Pulmonary artery endothelial cell (primary cell): ENCODE data around the gene SBNO1. TPM values are rescaled to one million over a fixed set of nuclear protein-coding genes. Genes with fewer than 3 reads are reported as not detected.
"Not testable (repeated sequence)": the region's sequence is repeated elsewhere in the genome, so short reads cannot be mapped to it uniquely, and the experiment has no call there.

ENCODE experiments used
- DNase-seq: peaks from one replicate; pipeline ENCODE4 v3.0.0-alpha.2; 2011; ENCODE audit warnings: low read depth, low spot score
- total RNA-seq: library from RNA; depleted of rRNA; stranded (reverse); fragments of >200 nt; gene quantifications from 2 replicates; pipeline ENCODE4 v1.2.3, GENCODE V29; 2014

Gene SBNO1
- total RNA-seq = 25.1 and 39.8 TPM in 2 replicates

DNA sequence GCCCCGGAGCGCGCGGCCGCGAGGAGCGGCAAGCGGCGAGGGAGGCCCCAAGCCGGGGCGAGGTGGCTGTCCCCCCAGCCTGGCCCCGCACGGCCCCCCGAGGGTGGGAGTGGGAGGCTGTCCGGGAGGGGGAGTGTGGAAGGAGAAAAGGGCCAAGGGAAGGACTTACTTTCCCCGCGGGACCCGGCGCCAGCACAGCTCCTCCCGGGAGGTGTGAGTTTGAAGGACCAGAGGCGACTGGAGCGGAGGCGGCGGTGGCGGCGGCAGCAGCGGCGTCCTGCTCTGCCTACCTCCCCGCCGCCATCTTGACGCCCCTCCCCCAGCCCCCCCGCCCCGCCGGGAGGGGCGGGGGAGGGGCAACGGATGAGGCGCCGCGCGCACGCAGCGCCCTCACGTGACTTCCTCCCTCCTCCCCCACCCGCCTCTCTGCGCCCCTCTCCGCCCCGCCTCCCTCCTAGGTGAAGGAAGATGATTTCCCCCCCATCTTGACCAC is at the start of gene SBNO1:
Gene SBNO1, minus strand, starts transcription at position 316 of the 493 bp plus-strand sequence. CDS start 14,406 bp downstream, outside the sequence.
- peak; percentile 65 for DNase-seq

DNA sequence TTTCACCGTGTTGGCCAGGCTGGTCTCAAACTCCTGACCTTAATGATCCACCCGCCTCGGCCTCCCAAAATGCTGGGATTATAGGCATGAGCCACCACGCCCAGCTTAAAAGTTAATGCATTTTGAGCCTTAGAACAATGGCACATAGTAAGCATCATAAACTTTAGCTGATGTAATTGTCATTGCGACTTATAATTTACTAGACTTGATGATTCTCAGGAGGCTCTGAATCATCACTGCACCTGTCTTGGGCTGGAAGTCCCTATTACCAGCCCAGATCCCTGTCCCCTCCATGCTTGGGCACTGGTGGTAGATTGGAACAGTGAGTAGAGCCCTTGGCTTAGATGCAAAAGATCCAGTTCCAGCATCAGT is 45.4 kb upstream of the SBNO1 start:
- DNase-seq = no peak

DNA sequence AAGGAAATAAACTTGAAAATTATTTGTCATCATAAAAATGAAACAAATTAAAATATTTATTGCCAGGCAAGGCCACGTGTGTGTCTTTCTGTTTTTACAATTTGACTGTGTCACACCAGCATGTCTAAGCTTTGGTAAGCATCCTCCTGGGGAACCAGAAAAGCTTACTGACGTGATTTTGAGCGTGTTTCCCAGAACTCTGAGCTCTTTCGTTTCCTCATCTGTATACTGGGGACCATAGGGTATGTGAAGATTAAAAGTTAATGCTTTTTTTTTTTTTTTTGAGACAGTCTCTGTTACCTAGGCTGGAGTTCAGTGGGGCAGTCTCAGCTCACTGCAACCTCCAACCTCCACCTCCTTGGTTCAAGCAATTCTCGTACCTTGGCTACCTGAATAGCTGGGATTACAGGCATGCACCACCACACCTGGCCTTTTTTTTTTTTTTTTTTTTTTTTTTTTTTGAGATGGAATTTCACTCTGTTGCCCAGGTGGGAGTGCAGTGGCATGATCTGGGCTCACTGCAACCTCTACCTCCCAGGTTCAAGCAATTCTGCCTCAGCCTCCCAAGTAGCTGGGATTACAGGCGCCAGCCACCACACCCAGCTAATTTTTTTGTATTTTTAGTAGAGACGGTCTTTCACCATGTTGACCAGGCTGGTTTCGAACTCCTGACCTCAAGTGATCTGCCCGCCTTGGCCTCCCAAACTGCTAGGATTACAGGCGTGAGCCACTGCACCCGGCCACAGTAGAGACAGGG is 44.8 kb upstream of the SBNO1 start:
- not testable (repeated sequence) for DNase-seq

DNA sequence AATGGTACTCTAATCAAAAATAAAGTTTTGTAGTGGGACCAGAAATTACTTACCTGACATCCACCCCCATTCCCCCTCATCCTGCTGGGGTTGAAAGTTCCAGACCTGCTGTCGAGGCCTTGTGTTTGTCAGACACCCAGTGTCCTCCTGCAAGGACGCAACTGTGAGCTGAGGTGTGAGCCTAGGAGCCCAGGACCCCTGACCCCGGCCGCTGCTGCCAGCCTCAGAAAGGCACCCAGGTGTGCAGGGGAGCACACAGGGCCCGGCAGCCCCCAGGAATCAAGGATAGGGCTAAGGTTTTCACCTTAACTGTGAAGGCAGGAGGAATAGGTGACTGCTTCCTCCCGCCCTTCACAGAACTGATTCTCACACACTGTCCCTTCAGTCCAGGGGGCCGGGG is 44.0 kb upstream of the SBNO1 start:
- not testable (repeated sequence) for DNase-seq

DNA sequence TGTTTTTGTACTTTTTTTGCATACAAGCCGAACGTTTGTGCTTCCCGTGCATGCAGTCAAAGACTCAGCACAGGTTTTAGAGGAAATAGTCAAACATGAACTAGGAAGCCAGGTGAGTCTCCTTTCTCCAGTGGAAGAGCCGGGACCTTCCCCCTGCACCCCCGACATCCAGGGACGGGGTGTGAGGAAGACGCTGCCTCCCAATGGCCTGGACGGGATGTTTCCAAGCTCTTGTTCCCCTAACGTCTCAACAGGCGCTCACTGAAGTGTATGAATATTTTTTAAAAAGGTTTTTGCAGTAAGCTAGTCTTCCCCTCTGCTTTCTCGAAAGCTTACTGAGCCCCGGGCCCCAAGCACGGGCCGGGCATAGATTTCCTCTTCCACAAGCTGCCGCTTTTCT is 43.3 kb upstream of the SBNO1 start:
- DNase-seq = not testable (repeated sequence)

DNA sequence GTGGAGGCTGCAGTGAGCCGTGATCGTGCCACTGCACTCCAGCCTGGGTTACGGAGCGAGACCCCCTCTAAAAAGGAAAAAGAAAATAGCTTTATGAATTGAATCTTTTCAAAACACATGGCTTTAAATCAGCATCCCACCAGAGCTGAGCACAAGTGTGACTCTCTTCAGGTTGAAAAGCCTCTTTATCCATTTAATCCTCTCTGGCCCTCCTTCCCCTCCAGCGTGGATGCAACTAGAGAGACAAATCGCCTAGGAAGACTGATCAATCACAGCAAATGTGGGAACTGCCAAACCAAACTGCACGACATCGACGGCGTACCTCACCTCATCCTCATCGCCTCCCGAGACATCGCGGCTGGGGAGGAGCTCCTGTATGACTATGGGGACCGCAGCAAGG is 42.6 kb upstream of the SBNO1 start:
- not testable (repeated sequence) for DNase-seq

DNA sequence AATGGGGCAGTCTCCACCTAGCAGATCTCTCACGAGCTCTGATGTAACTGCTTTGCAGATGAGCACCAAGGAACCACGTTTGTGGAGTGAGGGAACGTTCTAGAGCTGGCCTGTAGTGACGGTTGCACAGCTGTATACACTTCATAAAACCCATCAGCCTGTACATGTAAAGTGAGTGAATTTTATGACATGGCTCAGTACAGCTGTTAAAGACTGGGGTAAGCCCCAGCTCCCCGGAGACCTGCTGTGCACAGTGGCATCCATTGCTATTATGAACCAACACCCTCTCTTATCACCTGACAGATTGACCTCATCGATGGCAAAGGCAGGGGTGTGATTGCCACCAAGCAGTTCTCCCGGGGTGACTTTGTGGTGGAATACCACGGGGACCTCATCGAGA is 39.9 kb upstream of the SBNO1 start:
- DNase-seq = no peak

DNA sequence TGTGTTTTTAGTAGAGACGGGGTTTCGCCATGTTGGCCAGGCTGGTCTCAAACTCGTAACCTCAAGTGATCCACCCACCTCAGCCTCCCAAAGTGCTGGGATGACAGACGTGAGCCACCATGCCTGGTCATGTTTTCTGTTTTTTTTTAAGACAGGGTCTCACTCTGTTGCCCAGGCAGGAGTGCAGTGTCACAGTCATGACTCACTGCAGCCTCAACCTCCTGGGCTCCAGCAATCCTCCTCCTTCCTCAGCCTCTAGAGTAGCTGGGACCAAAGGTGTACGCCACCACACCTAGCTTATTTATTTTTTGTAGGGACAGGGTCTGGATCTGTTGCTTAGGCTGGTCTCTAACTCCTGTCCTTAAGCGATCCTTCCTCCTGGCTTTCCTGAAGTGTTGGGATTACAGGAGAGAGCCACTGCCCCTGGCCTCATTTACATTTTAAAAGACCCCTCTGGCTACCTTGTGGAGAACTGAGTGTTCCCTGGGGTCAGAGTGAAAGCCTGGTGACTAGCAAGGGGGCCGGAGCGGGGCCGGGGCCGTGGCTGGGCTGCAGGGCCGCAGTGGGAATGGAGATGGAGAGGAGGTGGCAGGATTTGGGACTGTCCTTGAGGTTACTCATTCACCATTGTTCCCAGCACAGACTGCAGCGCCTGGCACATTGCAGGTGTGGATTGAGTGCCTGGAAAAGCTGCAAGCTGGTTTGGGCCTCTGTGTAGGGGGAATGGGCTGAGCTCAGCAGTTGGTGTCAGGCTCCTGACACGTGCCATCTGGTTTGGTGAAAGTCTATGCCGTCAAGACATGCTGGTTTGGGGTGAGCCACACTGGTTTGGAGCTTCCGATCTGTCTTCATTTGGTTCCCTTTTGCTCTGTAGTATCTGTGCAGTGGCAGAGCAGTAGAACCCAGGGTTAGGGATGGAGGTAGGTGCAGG is 37.4 kb upstream of the SBNO1 start:
- no peak for DNase-seq

DNA sequence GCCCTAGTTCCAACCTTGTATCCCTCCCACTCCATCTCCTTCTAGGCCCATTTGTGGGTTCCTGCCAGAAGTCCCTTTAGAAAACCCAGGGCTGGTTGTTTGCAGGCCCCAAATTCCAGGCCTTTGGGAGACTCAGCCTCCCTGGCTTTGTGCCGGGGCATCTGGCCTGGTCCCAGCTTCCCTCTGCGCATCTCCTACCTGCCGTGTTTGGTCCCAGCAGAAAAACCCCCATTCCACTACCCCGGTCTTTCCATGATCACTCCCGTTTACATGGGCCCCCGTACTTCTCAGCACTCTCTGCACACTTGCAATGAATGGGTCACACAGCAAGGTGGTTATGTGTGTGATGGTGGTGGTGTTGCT is 34.6 kb upstream of the SBNO1 start:
- DNase-seq = no peak

DNA sequence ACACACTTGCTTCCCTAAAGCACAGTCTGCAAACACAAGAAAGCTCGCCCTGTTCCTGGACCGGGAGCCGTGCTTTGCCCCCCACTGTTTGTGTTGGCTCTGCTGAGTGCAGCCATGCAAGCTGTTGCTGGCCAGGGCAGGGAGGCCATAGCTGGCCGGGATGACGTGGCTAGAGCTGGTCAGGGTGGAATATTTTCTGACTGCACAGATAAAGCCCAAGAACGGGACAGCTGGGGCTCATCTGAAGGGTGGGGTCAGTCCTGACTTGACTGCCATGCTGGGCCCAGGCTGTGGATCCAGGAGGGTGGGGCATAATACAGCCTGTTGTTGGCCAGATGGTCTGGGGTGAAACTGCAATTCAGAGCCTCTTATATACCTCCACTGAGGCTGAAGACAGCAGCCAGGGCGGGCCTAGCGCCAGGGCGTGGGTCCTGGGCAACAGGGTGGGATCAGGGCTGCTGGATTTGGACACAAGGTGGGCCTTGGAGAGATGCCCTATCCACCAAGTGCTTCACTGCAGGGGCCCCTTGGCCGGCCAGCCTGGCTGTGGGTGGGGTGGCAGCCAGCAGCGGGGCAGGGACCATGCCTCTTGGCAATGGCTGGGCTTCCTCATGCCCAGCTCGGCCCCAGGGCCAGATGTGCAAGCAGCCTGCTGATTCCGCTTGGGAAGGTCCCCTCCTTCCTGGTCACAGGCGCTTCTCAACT is 34.1 kb upstream of the SBNO1 start:
- DNase-seq = peak; percentile 60

DNA sequence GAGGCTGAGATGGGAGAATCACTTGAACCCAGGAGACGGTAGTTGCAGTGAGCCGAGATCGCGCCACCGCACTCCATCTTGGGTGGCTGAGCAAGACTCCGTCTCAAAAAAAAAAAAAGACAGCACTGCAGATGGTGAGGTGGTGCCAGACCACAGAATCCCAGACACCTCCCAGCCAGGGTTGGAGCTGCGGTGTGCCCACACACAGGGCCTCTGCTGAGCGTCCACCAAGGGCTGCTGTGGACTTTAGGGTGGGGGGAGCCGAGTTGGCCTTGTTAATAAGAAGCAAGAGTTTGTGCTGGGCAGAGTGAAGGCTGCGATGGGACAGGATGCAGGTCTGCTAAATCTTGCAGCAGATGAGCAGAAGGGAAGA is 33.5 kb upstream of the SBNO1 start:
- DNase-seq = no peak

DNA sequence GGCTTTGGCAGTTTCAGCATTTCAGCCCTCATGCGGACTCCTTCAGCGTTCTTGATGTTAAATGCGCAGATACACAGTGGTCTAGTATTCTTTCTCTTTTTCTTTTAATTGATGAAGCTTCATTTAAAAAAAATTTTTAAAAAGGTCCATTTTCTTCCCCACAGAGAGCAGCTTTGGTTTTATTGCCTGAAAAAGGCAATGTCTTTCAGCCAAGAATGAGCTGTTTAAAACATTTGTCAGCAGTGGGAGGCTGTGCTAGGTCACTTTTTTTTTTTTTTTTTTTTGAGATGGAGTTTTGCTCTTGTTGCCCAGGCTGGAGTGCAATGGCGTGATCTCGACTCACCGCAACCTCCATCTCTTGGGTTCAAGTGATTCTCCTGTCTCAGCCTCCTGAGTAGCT is 32.8 kb upstream of the SBNO1 start:
- DNase-seq = no peak

DNA sequence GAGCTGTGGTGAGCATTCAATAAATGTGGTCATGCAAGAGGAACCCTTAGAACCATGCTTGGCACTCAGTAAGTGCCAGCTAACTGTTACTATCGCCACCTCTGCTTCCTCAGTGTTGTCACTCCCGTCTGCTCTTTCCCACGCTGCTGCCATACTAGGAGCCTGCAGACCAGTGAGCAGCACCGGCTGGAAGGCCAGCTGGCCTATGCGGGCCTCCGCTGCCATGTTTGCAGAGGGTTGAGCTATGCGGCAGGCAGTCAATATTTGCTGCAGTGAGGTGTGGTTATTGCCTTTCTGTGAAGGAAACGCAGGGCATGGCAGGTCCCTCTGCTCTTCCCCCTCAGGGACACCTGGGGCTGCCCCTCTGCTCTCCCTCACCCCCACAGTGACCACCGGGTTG is 32.3 kb upstream of the SBNO1 start:
- no peak for DNase-seq

DNA sequence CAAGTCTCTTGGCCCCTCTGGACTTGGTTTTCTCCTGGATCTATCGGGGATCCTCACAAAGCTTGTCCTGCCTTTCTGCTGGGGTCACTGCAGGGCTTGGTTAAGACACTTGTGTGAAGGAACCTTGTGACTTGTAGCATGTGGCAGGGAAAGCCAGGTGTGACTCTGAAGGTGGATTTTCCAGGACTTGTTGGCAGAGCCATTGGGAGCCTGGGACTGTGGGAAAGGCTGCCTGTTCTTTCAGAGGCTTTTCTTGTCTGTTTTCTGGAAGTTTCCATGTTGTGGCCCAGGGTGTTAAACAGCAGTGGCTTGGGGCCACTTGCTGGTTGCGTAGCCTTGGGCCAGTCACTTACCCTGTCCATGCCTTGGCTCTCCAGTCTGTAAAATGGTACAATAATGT is 31.9 kb upstream of the SBNO1 start:
- DNase-seq = no peak

DNA sequence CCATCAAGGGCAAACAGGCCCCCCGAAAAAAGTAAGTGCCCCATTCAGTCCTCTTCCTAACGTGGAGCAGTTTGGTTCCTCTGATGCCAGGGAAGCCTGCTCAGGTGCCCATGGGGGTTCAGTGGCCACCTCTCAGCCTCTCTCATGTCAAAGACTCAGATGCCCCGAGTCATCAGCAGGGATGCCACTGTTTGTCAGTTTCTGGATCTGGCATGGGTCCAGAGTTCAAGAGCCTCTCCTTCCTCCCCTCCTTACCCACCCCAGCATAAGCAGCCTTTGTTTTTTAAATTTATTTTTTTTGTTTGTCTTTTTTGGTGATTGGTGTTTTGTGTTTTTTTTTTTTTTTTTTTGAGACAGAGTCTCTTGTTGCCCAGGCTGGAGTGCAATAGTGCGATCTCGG is 30.6 kb upstream of the SBNO1 start:
- no peak for DNase-seq

DNA sequence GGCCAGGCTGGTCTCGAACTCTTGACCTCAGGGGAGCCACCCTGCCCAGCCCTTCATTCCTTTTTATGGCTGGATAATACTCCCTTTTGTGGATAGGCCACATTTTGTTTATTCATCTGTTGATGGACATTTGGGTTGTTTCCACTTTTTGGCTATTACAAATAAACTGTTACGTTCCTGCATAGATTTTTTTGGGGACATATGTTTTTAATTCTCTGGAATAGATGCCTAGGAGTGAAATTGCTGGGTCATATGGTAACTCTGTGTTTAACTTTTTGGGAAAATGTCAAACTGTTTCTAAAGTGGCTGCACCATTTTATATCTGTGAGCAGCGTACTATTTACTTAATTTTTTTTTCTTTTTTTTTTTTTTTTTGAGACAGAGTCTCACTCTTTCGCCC is 29.1 kb upstream of the SBNO1 start:
- DNase-seq = no peak

DNA sequence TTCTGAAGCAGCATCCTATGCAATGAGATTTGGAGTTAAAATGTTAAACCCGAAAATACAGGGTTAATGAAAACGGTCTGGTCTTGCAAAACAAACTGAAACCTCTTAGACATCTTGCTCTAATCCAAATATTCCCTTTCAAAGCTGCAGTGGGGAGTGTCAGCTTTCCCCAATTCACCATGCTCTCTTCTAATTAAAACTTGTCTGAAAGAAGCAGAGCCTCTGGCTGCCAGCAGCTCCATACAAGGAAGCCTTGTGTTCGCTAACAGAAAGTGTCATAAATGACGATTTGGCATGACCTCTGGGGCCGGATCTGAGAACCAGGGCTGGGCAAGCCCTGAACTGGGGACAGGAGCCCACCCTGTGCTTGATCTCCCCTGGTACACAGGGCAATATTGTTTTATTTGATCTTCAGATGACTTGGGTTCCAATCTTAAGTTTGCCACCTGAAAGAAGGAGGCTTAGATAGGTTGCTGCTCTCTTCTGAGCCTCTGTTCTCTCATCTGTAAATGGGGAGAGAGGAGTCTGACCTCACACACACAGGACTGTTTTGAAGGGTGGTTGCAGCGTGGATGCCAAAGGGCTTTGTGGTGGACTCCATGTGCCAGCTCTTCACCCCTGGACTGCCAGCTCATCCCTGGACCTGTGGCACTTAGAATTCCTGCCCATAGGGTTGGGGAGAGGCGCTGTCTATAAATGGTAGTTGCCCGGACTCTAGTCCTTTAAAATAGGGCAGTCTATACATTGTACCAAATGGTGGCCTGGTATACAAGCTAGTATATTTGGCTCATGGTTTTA is 27.1 kb upstream of the SBNO1 start:
- DNase-seq = no peak

DNA sequence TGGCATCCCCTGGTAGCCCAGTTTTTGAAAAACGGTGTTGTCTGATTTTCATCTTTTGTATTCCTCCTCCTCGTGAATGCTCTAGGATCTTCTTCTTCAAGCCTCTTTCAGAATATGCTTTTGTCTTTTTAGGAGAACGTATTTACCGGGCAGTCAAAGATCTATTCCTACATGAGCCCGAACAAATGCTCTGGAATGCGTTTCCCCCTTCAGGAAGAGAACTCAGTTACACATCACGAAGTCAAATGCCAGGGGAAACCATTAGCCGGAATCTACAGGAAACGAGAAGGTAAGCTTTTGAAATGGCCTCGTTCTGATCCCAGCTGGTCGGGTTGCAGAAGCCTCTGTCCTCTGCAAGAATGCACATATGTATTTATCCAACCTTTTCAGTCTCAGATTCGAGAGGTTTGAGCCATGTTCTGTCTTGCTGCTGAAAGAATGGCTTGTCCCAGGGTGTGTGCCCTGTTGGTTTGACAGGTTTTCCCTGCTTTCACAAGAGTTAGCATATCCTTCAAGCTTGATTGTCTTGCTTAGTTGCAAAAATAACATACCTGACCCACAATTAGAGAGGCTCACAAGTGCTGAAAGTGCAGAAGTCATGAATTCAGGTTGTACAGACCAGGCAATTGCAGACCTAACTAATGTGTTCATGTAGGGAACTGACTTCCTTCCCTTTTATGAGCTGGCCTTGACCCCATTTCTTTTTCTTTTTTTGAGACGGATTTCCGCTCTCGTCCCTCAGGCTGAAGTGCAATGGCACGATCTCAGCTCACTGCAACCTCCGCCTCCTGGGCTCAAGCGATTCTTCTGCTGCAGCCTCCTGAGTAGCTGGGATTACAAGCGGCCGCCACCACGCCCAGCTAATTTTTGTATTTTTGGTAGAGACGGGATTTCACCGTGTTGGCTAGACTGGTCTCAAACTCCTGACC is 26.1 kb upstream of the SBNO1 start:
- no peak for DNase-seq

DNA sequence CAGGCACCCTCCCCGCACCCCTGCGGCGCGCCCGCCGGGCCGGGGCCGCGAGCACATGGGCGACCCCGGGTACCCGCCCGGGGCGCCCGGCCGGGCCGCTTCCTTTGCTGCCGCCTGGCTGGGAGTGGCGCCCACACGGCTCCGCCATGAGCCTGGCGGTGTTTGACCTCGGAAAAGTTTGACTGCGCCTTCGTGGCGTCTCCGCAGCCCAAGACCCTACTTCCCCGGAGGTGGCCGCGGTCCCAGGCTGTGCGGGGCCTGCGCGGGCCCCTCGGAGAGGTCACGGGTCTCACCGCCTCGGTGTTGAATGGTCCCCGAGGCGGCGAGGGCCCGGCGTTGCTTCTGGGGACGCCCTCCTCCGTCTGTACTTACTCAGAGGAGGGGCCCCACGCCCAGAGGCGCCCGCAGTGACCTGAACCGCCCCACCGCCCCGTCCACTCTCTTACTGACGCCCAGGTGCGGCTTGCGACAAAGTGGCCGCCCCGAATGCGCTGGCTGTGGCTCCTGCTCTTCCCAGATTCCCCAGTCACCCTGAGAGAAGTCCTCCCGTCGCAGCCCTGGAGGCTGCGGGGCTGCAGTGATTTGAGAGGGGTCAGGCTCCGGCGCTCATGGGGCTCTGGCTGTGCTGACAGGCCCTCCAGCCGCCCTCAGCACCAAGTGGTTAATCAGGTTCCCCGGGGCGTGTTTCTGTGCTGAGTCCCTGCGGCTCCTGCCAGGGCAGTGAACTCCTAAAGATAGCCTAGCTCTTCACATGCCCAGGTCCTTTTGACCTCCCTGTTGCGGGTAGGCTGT is 25.1 kb upstream of the SBNO1 start:
- DNase-seq = no peak
